Hematopoietic multipotent progenitor cell (in vitro differentiated cells): ENCODE results near the gene TULP4. TPM values are rescaled to one million over a fixed set of nuclear protein-coding genes. Genes with fewer than 3 reads are reported as not detected.
"Not testable (repeated sequence)": the region's sequence is repeated elsewhere in the genome, so short reads cannot be mapped to it uniquely, and the experiment has no call there.

Experiments
- DNase-seq, 3 donors: peaks; one replicate each; pipeline ENCODE4 v3.0.0-alpha.2; 2011 to 2015; ENCODE audit warnings: low read depth in 2 of 3, low spot score in 2 of 3
- total RNA-seq: library from RNA; depleted of rRNA; stranded (reverse); fragments of >200 nt; gene quantifications from one replicate; pipeline ENCODE4 v1.2.3, GENCODE V29; 2012

The TULP4 gene
- total RNA-seq, 1 donor: 33.9 TPM

- no peak for DNase-seq
Measured at GRCh38 chr6:158457616-158458278, 145.5 kb downstream of the TULP4 start.

DNA sequence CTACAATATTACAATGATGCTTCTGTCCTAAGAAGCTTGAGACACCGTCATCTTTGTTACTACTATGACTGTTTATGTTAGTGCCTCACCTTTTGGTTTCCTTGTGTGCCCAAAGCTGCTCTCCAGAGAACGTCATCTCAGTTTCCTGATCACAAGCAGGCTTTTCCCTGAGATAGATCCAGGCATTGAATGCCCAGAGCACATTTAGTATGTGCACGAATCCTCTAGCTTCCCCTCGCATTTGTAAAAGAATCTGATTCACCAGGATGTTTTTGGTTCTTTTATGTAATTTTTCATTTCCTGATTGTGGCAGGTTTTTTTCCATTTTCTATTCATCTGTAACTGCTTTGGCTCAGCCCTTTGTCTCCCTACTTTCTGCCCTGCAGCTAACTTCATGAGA, 147.5 kb downstream of the TULP4 start:
- DNase-seq: no peak

DNA sequence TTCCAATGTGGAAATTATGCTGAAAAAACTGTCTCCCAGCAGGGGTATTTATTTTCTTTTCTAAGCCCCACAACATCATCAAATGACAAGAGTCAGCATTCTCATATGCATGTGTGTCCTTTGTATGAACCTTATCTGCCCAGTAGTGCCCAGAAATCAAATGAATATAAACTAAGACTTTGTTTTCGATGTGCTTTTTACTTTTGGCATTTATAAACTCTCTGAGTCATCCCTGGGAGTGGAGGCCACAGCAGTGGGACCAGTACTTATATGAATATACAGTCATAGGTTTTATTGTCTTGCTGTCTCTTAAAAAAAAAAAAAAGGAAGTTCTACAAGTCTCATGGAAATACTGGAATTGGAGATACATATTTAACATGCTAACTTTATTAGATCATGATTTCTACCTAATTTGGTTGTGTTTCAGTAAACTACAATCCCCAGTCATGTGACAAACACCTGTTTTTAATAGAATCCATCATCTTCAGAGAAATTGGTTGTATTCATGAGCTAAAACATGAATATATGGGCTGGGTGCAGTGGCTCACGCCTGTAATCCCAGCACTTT, 148.4 kb downstream of the TULP4 start:
- DNase-seq: no peak

DNA sequence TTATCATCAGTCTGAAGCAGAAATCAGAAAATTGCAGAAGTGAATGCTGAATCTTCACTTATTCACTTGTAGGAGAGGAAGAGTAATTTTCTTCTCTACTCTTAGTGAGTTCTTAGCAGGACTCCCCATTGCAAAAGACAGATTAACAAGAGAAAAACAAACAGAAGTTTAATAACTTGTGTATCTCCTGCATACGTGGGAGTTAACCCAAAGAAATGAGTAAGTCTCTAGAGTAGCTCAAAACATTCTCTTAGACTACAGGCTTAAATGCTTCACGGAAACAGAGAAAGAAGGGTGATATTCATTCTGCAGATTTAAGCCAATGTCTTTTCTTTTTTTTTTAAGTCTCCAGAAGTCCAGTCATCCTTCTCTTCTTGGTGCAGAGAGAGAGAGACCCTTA, 149.7 kb downstream of the TULP4 start:
- DNase-seq: no peak

GRCh38 chr6:158464483-158464882, 152.2 kb downstream of the TULP4 start:
- DNase-seq: no peak

DNA sequence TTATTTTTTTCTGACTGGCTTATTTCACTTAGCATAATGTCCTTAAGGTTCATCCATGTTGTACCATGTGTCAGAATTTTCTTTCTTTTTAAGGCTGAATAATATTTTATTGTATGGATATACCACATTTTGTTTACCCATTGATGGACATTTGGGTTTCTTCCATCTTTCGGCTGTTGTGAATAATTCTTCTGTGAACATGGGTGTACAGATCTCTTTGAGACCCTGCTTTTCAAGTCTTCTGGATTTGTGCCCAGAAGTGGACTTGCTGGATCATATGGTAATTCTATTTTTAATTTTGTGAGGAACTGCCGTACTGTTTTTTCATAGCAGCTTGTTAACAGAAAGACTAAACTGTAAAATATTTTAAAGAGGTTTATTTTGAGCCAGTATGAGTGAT, 153.0 kb downstream of the TULP4 start:
- DNase-seq: no peak

- DNase-seq: no peak
Measured at GRCh38 chr6:158465747-158466146, 153.5 kb downstream of the TULP4 start.

GRCh38 chr6:158467923-158468322, 155.7 kb downstream of the TULP4 start:
- no peak for DNase-seq

DNA sequence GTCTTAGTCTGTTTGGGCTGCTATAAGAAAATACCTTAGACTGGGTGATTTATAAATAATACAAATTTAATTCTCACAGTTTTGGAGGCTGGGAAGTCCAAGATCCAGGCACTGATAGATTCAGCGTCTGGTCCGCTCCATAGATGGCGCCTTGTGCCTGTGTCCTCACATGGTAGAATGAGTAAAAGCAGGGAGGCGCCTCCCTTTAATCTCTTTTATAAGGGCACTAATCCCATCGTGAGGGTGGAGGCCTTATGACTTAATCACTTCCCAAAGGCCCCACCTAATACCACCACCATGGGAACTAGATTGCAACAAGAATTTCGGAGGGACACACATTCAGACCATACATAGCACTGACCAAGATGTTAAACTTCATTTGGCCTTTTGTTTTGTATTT, 156.4 kb downstream of the TULP4 start:
- DNase-seq: no peak

- DNase-seq: not testable (repeated sequence)
Measured at GRCh38 chr6:158470023-158470422, 157.8 kb downstream of the TULP4 start.

DNA sequence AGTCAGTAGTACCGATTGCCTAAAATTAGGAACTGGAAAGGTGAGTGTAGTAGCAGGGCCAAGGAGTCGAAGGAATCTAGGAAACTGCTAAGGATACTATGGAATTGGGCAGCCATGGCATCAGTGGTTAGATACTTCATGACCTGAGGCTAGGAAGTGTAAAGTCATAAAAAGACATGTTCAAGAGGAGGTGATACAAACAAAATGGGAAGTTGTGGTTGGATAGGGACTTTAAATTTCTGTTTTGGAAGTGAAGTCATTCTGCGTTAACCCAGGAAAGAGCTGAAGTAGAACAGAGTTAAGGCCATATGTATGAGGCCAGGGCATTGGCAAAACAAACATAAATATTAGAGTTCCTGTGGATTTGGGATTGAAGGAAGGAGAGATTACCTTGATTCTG, 159.1 kb downstream of the TULP4 start:
- DNase-seq: peak in 1 of 3 donors; percentile 37

- DNase-seq: no peak
Measured at GRCh38 chr6:158472447-158472846, 160.2 kb downstream of the TULP4 start.

DNA sequence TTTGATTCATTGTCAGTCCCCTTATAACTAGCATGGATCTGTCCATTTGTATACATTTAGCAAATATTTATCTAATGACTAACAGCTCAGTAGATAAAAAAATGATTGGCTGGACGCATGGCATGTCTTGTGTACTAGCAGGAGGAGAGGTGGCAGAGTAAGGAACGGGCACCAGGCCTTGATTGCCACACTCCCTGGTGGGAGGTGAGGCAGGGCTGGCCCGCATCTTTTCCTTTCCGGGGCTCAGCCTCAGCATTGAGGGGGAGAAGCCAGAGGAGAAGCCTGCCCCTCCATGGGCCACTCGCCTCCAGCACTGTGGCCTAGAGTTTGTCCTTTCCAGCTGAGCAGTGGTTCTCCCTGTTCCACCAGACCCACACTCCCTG, 162.7 kb downstream of the TULP4 start:
- DNase-seq: no peak

GRCh38 chr6:158475344-158476302, 163.4 kb downstream of the TULP4 start:
- DNase-seq: no peak

- no peak for DNase-seq
Measured at GRCh38 chr6:158476389-158476788, 164.1 kb downstream of the TULP4 start.

- not testable (repeated sequence) for DNase-seq
Measured at GRCh38 chr6:158477722-158478121, 165.5 kb downstream of the TULP4 start.

DNA sequence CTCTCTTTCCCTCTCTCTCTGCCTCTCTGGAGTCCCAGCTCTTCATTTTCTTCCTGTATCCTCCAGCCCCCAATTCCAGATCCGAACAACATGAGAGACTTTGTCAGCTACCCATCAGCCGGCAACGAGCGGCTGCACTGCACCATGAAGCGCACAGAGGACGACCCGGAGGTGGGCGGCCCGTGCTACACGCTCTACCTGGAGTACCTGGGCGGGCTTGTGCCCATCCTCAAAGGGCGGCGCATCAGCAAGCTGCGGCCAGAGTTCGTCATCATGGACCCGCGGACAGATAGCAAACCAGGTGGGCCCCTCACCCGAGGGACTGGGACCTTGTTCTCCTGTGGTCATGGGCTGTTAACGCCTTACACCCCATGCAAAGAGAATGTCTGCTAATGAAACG, 168.7 kb downstream of the TULP4 start:
- DNase-seq: no peak

DNA sequence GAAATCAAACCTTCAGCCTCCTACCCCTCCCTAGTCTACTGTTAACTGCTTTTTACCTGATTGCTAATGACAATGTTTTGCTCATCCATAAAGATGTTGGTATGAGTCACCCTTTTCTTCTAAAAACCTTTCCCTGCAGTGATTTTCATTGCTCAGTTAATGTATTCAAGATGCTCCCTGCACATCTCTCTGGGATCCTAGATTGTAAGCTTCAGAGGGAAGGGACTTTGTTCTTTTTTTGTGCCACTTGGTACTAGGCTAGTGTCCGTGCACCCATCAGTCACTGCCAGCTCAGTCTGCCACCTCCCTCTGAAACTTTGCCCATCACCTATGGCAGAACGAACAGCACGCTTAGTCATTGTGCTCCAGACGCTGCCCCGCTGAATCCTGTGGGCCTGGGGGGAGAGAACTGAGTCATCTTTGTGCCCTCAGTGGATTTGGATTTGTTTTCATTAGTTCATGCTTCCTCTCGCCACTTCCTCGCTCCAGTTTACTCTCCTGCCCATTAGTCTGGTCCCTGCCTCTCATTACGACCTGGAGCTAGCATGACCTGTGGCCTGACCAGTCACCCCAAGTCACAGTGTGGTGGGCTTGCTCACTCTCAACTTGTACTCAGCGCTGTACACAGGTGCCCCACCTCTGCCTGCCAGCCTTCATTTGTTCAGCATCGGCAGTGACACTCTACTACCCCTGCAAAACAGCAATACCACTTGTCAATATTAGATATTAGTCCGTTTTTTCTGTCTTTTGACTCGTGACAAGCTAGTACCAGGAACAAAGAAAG, 169.6 kb downstream of the TULP4 start:
- no peak for DNase-seq

- DNase-seq: no peak
Measured at GRCh38 chr6:158485431-158485830, 173.2 kb downstream of the TULP4 start.

DNA sequence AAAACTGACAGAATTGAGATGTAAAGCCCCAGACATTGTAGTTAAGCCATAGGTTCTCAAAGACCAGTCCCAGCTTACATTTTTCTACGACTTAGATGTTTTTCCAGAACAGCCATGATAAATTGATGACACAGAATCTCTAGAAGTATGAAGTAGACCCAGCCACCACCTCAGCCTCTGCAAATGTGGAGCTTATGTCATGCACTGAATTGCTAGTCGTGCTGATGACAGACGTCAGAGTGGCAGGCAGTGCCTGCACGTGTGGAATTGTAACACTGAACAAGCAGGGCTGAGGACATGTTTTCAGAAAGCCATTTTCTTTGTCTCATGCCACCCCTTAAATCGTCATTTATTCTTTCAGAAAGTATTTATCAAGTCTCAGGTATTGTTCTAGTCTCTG, 175.2 kb downstream of the TULP4 start:
- DNase-seq: no peak

DNA sequence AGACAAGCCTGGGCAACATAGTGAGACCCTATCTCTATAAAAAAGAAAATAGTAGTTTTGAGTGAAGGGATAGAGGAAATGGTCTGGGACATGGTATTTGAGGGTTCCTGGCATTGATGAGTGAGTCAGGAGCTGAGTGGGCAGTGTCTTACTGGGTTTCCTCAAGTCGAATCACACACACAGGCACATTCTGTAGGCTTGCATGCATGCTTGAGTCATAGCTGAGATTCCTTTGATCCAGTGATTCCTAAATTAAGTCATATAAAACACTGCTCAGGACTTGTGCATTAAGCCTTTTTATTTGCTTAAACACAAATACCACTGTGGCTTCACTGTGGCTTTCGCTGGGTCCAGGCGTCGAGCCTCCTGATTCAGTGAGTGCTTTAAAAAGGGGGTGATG, 175.8 kb downstream of the TULP4 start:
- DNase-seq: no peak
